ENCODE measurements around the gene PCK1. TPM values are rescaled to one million over a fixed set of nuclear protein-coding genes. Genes with fewer than 3 reads are reported as not detected.

The PCK1 gene
- total and polyA plus RNA-seq, 2 of the 8 experiments (the other 6 are each of a cell fraction or from before 2014, with no cell fraction given), result not detected

GRCh38 chr20:57603120-57603519 lies 42.2 kb downstream of the PCK1 start (continued):
- TF ChIP-seq CHD7 (IDR thresholded peaks at IDR 0.05; ENCODE audit: insufficient replicate concordance, low read length) (no peak), KDM5A (IDR thresholded peaks at IDR 0.05; ENCODE audit: low read length) (no peak), POU5F1 (IDR thresholded peaks at IDR 0.05; ENCODE audit: low read depth, low read length) (no peak), TBP (IDR thresholded peaks at IDR 0.05; ENCODE audit: low read depth, low read length) (no peak)

All from H1 (cell line).